ENCODE measurements around the gene PPFIA4. TPM values are rescaled to one million over a fixed set of nuclear protein-coding genes. Genes with fewer than 3 reads are reported as not detected.

PPFIA4 gene
- total and polyA plus RNA-seq, 11 donors: 11.2 to 50.3 (median 35.5) TPM

DNA sequence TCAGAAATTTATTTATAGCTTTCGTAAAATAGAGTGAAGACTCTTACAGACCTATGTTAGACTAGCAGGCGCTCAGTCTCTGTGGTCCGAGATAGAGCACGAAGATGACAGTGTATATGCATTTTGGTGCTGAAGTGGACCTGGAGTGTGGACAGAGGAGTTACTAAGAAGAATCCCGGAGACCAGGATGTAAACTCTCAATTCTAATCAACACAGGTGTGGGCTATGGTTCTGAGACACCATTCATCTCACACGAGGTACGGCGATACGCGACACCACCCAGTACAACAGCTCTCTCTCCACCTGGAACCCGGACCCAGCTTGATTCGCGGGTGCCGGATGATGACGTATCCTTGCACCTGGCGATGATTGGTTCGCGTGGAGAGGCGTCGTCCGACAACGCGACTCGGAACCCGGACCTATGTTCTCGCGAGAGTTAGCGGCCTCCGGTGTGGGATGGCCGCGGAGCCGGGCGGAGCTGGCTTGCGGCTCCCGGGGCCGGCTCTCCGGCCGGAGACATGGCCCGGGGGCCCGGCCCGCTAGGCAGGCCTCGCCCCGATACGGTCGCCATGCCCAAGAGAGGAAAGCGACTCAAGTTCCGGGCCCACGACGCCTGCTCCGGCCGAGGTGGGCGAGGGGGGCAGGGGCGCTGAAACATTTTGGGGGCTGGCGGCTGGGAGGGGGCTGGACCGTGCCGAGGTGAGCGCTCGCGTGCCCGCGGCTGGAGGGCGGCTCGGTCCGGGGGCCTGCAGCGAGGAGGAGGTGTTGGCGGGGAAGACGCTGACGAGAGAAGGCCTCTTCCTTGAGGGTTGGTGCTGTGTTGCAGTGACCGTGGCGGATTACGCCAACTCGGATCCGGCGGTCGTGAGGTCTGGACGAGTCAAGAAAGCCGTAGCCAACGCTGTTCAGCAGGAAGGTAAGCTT is 19.1 kb upstream of the PPFIA4 start, which contains the start of gene TMEM183A:
TSS of gene TMEM183A (plus strand) at position 427 of the 924 bp plus-strand sequence. CDS start at position 519, 92 bp downstream.
- Histone ChIP-seq H3K4me1 (peaks cover 0 to 32% (median 15%) of the 10 kb centered on the region in 12 donors), H3K9me3 (peaks cover 0 to 4% (median 0%) of the 10 kb centered on the region in 12 donors), H3K4me3 (peak within 1 kb of the TSS; percentile 63 to 97 (median 84)), H3K36me3 (peaks cover 0 to 37% (median 33%) of the 10 kb centered on the region in 9 donors), H3K27ac (peak within 1 kb of the TSS; percentile 52 to 94 (median 91)), H3K27me3 (no peaks in the 10 kb centered on the region)
- intact Hi-C loops (cut with DNase I): loop anchor here in 3 of 10 donors (2.0 to 5.0 kb wide), 3 partner anchors 20 to 80 kb away; partner anchors contain the start of genes CYB5R1 (in 1 of the 3), KLHL12 (in 1 of the 3) and PPFIA4 (in 1 of the 3)
- TF ChIP-seq, protein P1, sequence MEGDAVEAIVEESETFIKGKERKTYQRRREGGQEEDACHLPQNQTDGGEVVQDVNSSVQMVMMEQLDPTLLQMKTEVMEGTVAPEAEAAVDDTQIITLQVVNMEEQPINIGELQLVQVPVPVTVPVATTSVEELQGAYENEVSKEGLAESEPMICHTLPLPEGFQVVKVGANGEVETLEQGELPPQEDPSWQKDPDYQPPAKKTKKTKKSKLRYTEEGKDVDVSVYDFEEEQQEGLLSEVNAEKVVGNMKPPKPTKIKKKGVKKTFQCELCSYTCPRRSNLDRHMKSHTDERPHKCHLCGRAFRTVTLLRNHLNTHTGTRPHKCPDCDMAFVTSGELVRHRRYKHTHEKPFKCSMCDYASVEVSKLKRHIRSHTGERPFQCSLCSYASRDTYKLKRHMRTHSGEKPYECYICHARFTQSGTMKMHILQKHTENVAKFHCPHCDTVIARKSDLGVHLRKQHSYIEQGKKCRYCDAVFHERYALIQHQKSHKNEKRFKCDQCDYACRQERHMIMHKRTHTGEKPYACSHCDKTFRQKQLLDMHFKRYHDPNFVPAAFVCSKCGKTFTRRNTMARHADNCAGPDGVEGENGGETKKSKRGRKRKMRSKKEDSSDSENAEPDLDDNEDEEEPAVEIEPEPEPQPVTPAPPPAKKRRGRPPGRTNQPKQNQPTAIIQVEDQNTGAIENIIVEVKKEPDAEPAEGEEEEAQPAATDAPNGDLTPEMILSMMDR (IDR thresholded peaks at IDR 0.05): no peak
- peak; percentile 80 to 96 for TF ChIP-seq POLR2A (IDR thresholded peaks at IDR 0.05)
- peak; percentile 97 to 98 (median 97) for DNase-seq
- peak; percentile 98 to 99 (median 98) for ATAC-seq
- 0 to 1% (median 0%) methylated on average over 61 to 78 of the region's 78 CpGs for WGBS, 4 donors

GRCh38 chr1:203009185-203009584 is 17.1 kb upstream of the PPFIA4 start:
- Histone ChIP-seq H3K4me3 (no peak overlapping the region), H3K36me3 (peaks cover 0 to 57% (median 53%) of the 10 kb centered on the region in 9 donors), H3K9me3 (peaks cover 0 to 4% (median 0%) of the 10 kb centered on the region in 12 donors), H3K4me1 (peaks cover 0 to 32% (median 15%) of the 10 kb centered on the region in 12 donors), H3K27me3 (no peaks in the 10 kb centered on the region), H3K27ac (no peak overlapping the region)
- no peak for DNase-seq
- intact Hi-C loops (cut with DNase I): loop anchor here in 2 of 10 donors (5.0 kb wide), 2 partner anchors 42 to 82 kb away; partner anchors contain the start of genes CYB5R1 (in 1 of the 2) and KLHL12 (in 1 of the 2)
- ATAC-seq: no peak
- TF ChIP-seq, protein P1 (IDR thresholded peaks at IDR 0.05): no peak
- no peak for TF ChIP-seq POLR2A (IDR thresholded peaks at IDR 0.05)
- WGBS, 4 donors: 88 to 92% (median 89%) methylated on average over 3 of the region's 3 CpGs

GRCh38 chr1:203011582-203011981 is 14.7 kb upstream of the PPFIA4 start:
- peaks cover 0 to 27% (median 12%) of the 10 kb centered on the region in 12 donors for H3K4me1 ChIP-seq
- no peaks in the 10 kb centered on the region for H3K27me3 ChIP-seq
- 98 to 99% (median 98%) methylated on average over 5 of the region's 5 CpGs for WGBS, 4 donors
- peaks cover 0 to 4% (median 0%) of the 10 kb centered on the region in 12 donors for H3K9me3 ChIP-seq
- no peak for DNase-seq
- H3K27ac ChIP-seq: no peak overlapping the region
- intact Hi-C loops (cut with DNase I): no loop called here
- H3K36me3 ChIP-seq: peaks cover 0 to 81% (median 77%) of the 10 kb centered on the region in 9 donors
- ATAC-seq: no peak
- no peak overlapping the region for H3K4me3 ChIP-seq
- TF ChIP-seq, protein P1 (IDR thresholded peaks at IDR 0.05): no peak
- TF ChIP-seq POLR2A (IDR thresholded peaks at IDR 0.05): no peak

DNA sequence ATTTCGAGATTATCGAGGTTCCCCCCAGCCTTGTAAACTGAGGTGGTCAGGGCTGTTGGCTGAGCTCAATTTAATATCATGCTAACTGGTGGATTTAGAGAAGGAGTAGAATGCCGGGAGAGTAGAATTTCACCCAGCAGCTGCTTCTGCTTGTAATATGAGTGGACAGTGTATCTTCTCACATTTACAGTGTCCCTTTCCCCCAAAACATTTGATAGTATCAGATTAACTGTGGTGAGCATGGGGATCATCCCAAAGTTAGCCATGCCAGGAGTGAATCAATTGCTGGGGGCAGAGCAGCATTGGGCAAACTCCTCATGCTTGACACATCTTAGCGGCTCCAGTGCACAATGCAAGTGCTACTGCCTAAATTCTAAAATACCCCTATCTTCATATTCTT is 9.2 kb upstream of the PPFIA4 start:
- 94 to 99% (median 95%) methylated on average over 4 of the region's 4 CpGs for WGBS, 4 donors
- Histone ChIP-seq H3K27me3 (no peaks in the 10 kb centered on the region), H3K9me3 (no peaks in the 10 kb centered on the region), H3K4me3 (no peak overlapping the region), H3K4me1 (no peaks in the 10 kb centered on the region), H3K36me3 (peaks cover 2 to 99% (median 99%) of the 10 kb centered on the region in 9 donors), H3K27ac (no peak overlapping the region)
- no peak for DNase-seq
- no peak for TF ChIP-seq POLR2A (IDR thresholded peaks at IDR 0.05)
- TF ChIP-seq, protein P1 (IDR thresholded peaks at IDR 0.05): no peak
- intact Hi-C loops (cut with DNase I): no loop called here
- ATAC-seq: no peak
